Mammary epithelial cell (primary cell): Measurements from ENCODE around the gene AQP9.

Experiments used
- EZH2 ChIP-seq: IDR thresholded peaks from 2 replicates; pipeline ENCODE4 v1.6.1; 2012; ENCODE audit warnings: low read length, inconsistent platforms, borderline replicate concordance
- TF ChIP-seq, protein P1 (sequence below), 2 donors: IDR thresholded peaks in 1 of 2; conservative IDR thresholded peaks in 1 of 2; 2 replicates each; pipeline ENCODE4 v1.5.1; 2011 to 2012; ENCODE audit warnings: inconsistent platforms in 2 of 2, low read length in 2 of 2, mild to moderate bottlenecking in 2 of 2, control low read depth in 1 of 2, low read depth in 1 of 2; ENCODE audit not compliant: insufficient read depth in 1 of 2; ENCODE audit errors: extremely low read depth in 1 of 2

DNA sequence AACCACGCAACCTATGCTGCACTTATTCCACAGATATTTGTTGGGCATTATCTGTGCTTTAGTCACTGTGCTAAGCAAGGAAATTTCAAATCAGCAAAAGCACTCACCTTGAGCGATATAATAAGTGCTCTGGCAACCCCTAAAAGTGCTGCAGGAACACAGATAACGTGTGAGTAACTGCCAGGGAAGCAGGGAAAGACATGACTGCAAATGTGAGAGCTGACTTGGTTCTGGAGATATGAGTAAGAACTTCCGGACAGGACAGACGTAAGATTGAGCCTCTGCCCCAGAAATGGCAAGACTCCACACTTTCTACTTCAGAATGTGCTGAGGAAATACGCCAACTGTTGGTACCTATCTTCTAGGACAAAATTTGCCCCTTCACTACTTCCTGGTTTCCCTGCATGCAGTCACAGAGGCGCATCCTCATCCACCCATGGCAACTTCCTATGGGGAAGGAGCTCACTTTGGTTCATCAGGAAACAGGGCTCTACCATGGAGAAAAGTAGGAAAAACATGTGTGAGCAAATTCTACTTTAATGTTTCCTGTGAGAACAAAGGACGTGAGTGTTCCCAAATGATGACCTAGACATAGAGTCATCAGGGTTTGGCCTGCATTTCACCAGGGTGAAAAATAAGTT lies 41.7 kb downstream of the AQP9 start:
- TF ChIP-seq, protein P1, sequence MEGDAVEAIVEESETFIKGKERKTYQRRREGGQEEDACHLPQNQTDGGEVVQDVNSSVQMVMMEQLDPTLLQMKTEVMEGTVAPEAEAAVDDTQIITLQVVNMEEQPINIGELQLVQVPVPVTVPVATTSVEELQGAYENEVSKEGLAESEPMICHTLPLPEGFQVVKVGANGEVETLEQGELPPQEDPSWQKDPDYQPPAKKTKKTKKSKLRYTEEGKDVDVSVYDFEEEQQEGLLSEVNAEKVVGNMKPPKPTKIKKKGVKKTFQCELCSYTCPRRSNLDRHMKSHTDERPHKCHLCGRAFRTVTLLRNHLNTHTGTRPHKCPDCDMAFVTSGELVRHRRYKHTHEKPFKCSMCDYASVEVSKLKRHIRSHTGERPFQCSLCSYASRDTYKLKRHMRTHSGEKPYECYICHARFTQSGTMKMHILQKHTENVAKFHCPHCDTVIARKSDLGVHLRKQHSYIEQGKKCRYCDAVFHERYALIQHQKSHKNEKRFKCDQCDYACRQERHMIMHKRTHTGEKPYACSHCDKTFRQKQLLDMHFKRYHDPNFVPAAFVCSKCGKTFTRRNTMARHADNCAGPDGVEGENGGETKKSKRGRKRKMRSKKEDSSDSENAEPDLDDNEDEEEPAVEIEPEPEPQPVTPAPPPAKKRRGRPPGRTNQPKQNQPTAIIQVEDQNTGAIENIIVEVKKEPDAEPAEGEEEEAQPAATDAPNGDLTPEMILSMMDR (conservative IDR thresholded peaks at IDR 0.05 in 1 of 2, IDR thresholded peaks at IDR 0.05 in 1 of 2; ENCODE audit: extremely low read depth in 1 of 2, insufficient read depth in 1 of 2, low read depth in 1 of 2, low read length in 2 of 2) = no peak
- no peak for TF ChIP-seq EZH2
